Cardiac fibroblast (primary cell): ENCODE measurements around the gene TEKTIP1.

Experiments used
- DNase-seq, 2 donors: peaks; one replicate each; pipeline versions ENCODE4 v3.0.0 to v3.0.0-alpha.2; 2010; ENCODE audit warnings: low read depth in 2 of 2
- H3K4me3 ChIP-seq, 2 donors: replicated peaks in 1 of 2; 1 replicate in 1 of 2; 2 replicates in 1 of 2; pipeline ENCODE4 v1.5.1; 2011; ENCODE audit warnings: low read depth in 2 of 2, low read length in 2 of 2, mild to moderate bottlenecking in 2 of 2, moderate library complexity in 1 of 2
- TF ChIP-seq, protein P1 (sequence below): IDR thresholded peaks from one replicate; pipeline ENCODE4 v1.5.1; 2011; ENCODE audit warnings: low read depth, mild to moderate bottlenecking, low read length, inconsistent platforms

The TEKTIP1 gene

GRCh38 chr19:3518659-3519058, 20.3 kb upstream of the TEKTIP1 start:
- TF ChIP-seq, protein P1, sequence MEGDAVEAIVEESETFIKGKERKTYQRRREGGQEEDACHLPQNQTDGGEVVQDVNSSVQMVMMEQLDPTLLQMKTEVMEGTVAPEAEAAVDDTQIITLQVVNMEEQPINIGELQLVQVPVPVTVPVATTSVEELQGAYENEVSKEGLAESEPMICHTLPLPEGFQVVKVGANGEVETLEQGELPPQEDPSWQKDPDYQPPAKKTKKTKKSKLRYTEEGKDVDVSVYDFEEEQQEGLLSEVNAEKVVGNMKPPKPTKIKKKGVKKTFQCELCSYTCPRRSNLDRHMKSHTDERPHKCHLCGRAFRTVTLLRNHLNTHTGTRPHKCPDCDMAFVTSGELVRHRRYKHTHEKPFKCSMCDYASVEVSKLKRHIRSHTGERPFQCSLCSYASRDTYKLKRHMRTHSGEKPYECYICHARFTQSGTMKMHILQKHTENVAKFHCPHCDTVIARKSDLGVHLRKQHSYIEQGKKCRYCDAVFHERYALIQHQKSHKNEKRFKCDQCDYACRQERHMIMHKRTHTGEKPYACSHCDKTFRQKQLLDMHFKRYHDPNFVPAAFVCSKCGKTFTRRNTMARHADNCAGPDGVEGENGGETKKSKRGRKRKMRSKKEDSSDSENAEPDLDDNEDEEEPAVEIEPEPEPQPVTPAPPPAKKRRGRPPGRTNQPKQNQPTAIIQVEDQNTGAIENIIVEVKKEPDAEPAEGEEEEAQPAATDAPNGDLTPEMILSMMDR, result no peak
- DNase-seq, result no peak
- H3K4me3 ChIP-seq, result no peak overlapping the region

DNA sequence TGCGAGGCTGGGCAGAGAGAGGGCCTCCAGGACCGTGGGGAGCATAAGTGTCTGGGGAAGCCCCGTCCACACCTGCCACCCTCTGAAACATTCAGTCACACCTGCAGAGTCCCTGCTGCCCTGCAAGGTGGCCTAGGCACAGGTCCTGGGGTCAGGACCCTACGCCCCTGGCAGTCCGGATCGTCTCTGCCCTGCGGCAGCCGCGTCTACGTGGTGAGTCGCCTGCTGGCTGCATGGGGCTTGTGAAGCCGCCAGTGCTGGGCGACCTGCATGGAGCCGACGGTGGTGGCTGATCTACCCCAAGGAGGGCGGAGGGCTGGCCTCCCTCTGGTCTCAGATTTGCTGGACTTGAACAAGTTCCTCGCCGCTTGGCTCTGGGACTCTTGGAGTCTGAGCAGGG, 19.8 kb upstream of the TEKTIP1 start:
- no peak overlapping the region for H3K4me3 ChIP-seq
- TF ChIP-seq, protein P1, result no peak
- no peak for DNase-seq

DNA sequence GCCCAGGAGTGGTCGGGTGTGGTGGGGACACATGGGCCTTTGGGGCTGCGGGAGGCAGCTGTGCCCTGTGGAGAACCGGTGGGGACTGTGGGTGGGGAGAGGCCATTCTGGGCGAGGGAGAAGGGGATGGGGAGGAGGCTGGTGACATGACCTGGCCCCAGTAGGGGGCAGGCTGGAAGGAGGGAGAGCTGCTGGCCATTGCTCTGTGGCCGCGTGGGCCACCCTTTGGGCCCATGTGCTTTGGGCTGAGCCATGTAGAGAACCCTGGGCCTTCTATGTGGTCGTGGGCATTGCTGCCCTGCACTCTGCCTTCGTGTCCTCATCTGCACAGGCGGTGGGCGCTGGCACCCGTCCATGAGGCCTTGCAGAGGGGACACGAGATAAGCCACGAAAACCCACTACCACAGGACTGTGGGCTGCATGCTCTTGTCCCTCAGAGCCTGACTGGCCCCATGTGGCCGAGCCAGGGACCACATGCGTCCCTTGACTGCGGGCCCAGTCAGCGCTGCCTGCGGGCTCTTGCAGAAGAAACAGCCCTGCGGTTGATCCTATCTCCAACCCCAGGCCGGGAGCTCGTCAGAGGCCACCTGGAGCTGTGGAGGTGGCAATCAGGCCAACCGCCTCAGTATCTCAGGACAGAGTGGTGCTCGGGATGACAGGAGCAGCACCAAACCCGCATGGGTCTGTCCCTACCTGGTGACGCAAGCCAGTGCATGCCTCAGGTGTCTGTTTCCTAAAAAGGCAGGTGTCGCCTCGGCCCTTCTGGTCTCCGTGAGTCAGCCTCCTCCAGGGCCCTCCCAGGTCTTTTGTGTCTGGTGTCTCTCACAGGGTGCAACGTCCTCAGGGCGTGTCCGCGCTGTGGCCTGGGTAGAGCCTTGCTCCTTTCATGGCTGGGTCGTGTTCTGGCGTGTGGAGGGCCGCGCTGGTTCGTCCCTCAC, 18.5 kb upstream of the TEKTIP1 start:
- TF ChIP-seq, protein P1, result no peak
- H3K4me3 ChIP-seq, result no peak overlapping the region
- no peak for DNase-seq

DNA sequence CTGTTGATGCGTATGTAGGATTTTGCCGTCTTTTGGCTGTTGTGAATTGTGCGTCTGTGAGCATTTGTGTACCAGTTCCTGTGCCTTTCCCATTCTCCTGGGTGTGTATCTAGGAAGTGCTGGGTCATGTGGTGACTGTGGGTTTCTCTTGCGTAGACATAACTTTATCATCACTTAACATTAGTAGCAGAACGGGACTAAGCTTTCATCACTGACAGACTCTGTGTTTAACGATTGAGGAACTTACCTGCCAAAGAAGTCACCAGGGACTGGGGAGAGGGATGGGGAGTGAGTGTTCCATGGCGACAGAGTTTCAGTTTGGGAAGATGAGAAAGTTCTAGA, 17.9 kb upstream of the TEKTIP1 start:
- no peak overlapping the region for H3K4me3 ChIP-seq
- TF ChIP-seq, protein P1, result no peak
- no peak for DNase-seq

GRCh38 chr19:3522421-3523360, 16.3 kb upstream of the TEKTIP1 start:
- TF ChIP-seq, protein P1, result no peak
- H3K4me3 ChIP-seq, result no peak overlapping the region
- no peak for DNase-seq

- H3K4me3 ChIP-seq, result no peak overlapping the region
- TF ChIP-seq, protein P1, result no peak
- DNase-seq, result no peak
These were observed 15.5 kb upstream of the TEKTIP1 start for GRCh38 chr19:3523361-3524077.
